Esophagus squamous epithelium (tissue), 5 donors: ENCODE measurements around the gene CMPK1. TPM values are rescaled to one million over a fixed set of nuclear protein-coding genes. Genes with fewer than 3 reads are reported as not detected.

ENCODE experiments used
- DNase-seq: peaks from one replicate; lab custom pipeline; 2025; lab: John Stamatoyannopoulos, UW
- H3K27ac ChIP-seq, 4 donors: fragments of 200-600 bp; sonication (generic); one replicate each; pipeline ENCODE4 v1.5.1; 2016 to 2019; ENCODE audit warnings: mild to moderate bottlenecking in 1 of 4
- H3K27me3 ChIP-seq, 4 donors: fragments of 200-600 bp; sonication (generic); 1 replicate in 3 of 4; 2 replicates in 1 of 4; pipeline versions ENCODE4 v1.5.1 to v1.6.0; 2017 to 2021; ENCODE audit warnings: antibody characterized with exemption in 1 of 4
- H3K36me3 ChIP-seq, 3 donors: fragments of 200-600 bp; sonication (generic); one replicate each; pipeline ENCODE4 v1.5.1; 2016 to 2019
- H3K4me1 ChIP-seq, 3 donors: fragments of 200-600 bp; sonication (generic); one replicate each; pipeline ENCODE4 v1.5.1; 2017 to 2019
- H3K4me3 ChIP-seq, 4 donors: fragments of 200-600 bp; sonication (generic); 1 replicate in 3 of 4; 2 replicates in 1 of 4; pipeline ENCODE4 v1.5.1; 2016 to 2019; ENCODE audit warnings: mild to moderate bottlenecking in 2 of 4, moderate library complexity in 1 of 4
- H3K9me3 ChIP-seq, 3 donors: fragments of 200-600 bp; sonication (generic); one replicate each; pipeline ENCODE4 v1.5.1; 2016 to 2019
- POLR2A ChIP-seq, 4 donors: fragments of 450-650 bp; IDR thresholded peaks; one replicate each; pipeline ENCODE4 v1.6.1; 2017; ENCODE audit warnings: antibody characterized with exemption in 4 of 4, mild to moderate bottlenecking in 4 of 4, moderate library complexity in 3 of 4
- WGBS, 2 donors: methylation state at CpG; one replicate each; pipeline ENCODE4 v1.1.5; 2018; 5-methylcytosine and 5-hydroxymethylcytosine counted together
- intact Hi-C: fragments of 100-400 bp; cut with DNase I; formaldehyde crosslinking; loops from one replicate; pipeline ENCODE4 v1.15.0; 2022
- total RNA-seq, 4 donors: library from RNA; depleted of rRNA; stranded (reverse); fragments of >200 nt; gene quantifications; one replicate each; pipeline ENCODE4 v1.1.0, GENCODE V29; 2016
- TF ChIP-seq, protein P1 (sequence below), 6 experiments: fragments of 450-650 bp in 4 of 6; fragments of 200-600 bp in 2 of 6; sonication (generic) in 2 of 6; IDR thresholded peaks; one replicate each; pipeline ENCODE4 v1.5.1; 2016 to 2019; ENCODE audit warnings: antibody characterized with exemption in 6 of 6, mild to moderate bottlenecking in 4 of 6, moderate library complexity in 4 of 6
- donor health status: DM: yes; HTN: yes; CAD: no.

The CMPK1 gene
- total RNA-seq, 4 donors from 2014 or later: 124 to 177 (median 133) TPM

DNA sequence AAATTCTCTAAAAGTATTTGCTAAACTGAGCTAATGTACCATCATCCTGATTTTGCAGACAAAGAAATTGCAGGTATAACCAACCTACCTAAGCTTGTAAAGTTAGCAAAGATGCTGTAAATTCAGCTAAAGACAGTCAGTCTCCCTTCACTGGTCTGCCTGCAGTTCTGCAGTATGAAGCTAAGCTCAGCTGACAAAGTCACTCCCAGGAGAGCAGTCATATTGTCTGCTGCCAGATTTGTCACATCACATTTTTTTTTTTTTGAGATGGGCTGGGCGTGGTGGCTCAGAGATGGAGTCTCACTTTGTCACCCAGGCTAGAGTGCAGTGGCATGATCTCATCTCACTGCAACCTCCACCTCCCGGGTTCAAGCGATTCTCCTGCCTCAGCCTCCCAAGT lies 8.9 kb upstream of the CMPK1 start:
- H3K4me1 ChIP-seq: peaks cover 3 to 58% (median 5%) of the 10 kb centered on the region in 3 donors
- H3K36me3 ChIP-seq: no peaks in the 10 kb centered on the region
- WGBS, 2 donors: 63 to 83% methylated on average over 1 to 3 of the region's 3 CpGs
- intact Hi-C loops: no loop called here
- no peak for DNase-seq
- TF ChIP-seq POLR2A (IDR thresholded peaks at IDR 0.05): no peak
- TF ChIP-seq, protein P1, sequence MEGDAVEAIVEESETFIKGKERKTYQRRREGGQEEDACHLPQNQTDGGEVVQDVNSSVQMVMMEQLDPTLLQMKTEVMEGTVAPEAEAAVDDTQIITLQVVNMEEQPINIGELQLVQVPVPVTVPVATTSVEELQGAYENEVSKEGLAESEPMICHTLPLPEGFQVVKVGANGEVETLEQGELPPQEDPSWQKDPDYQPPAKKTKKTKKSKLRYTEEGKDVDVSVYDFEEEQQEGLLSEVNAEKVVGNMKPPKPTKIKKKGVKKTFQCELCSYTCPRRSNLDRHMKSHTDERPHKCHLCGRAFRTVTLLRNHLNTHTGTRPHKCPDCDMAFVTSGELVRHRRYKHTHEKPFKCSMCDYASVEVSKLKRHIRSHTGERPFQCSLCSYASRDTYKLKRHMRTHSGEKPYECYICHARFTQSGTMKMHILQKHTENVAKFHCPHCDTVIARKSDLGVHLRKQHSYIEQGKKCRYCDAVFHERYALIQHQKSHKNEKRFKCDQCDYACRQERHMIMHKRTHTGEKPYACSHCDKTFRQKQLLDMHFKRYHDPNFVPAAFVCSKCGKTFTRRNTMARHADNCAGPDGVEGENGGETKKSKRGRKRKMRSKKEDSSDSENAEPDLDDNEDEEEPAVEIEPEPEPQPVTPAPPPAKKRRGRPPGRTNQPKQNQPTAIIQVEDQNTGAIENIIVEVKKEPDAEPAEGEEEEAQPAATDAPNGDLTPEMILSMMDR (IDR thresholded peaks at IDR 0.05): peak in 1 of 6 experiments; percentile 16
- H3K4me3 ChIP-seq: no peak overlapping the region
- peak overlapping the region; percentile 74 to 90 (median 86) for H3K27ac ChIP-seq
- no peaks in the 10 kb centered on the region for H3K27me3 ChIP-seq
- no peaks in the 10 kb centered on the region for H3K9me3 ChIP-seq

GRCh38 chr1:47325528-47325927 lies 8.1 kb upstream of the CMPK1 start:
- Histone ChIP-seq H3K36me3 (no peaks in the 10 kb centered on the region), H3K4me3 (no peak overlapping the region), H3K27ac (peak overlapping the region in 3 of 4 donors; percentile 86 to 90 (median 86)), H3K9me3 (no peaks in the 10 kb centered on the region), H3K27me3 (no peaks in the 10 kb centered on the region), H3K4me1 (peaks cover 3 to 58% (median 5%) of the 10 kb centered on the region in 3 donors)
- WGBS, 2 donors: 28 to 61% methylated on average over 2 of the region's 2 CpGs
- no peak for DNase-seq
- TF ChIP-seq, protein P1 (IDR thresholded peaks at IDR 0.05): no peak
- TF ChIP-seq POLR2A (IDR thresholded peaks at IDR 0.05): no peak
- intact Hi-C loops: no loop called here

DNA sequence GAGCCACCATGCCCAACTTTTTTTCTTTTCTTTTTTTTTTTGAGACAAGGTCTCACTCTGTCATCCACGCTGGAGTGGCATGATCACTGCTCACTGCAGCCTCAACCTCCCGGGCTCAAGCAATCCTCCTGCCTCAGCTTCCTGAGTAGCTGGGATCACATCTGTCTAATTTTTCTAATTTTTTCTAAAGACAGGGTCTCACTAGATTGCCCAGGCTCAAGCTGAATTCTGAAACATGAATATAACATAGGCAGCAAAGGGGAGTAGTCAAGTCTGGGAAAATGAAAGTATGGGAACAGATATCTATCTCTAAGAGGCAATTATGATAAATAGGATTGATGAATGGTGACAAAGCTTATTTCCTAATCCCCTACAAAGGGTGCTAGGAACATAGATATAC lies 7.3 kb upstream of the CMPK1 start:
- intact Hi-C loops: no loop called here
- H3K27ac ChIP-seq: peak overlapping the region; percentile 21 to 90 (median 72)
- WGBS, 2 donors: 50 to 69% methylated on average over 2 of the region's 2 CpGs
- TF ChIP-seq, protein P1 (IDR thresholded peaks at IDR 0.05): no peak
- TF ChIP-seq POLR2A (IDR thresholded peaks at IDR 0.05): no peak
- no peak for DNase-seq
- H3K4me3 ChIP-seq: no peak overlapping the region
- no peaks in the 10 kb centered on the region for H3K36me3 ChIP-seq
- peaks cover 3 to 62% (median 5%) of the 10 kb centered on the region in 3 donors for H3K4me1 ChIP-seq
- H3K27me3 ChIP-seq: no peaks in the 10 kb centered on the region
- H3K9me3 ChIP-seq: no peaks in the 10 kb centered on the region

- Histone ChIP-seq H3K4me3 (no peak overlapping the region), H3K36me3 (no peaks in the 10 kb centered on the region), H3K27me3 (no peaks in the 10 kb centered on the region), H3K27ac (peak overlapping the region in 3 of 4 donors; percentile 21 to 77 (median 67)), H3K4me1 (peaks cover 9 to 60% (median 16%) of the 10 kb centered on the region in 3 donors), H3K9me3 (no peaks in the 10 kb centered on the region)
- intact Hi-C loops: no loop called here
- WGBS, 2 donors: 95 to 100% methylated on average over 3 of the region's 3 CpGs
- DNase-seq: no peak
- TF ChIP-seq, protein P1 (IDR thresholded peaks at IDR 0.05): no peak
- TF ChIP-seq POLR2A (IDR thresholded peaks at IDR 0.05): no peak
These were observed 4.6 kb upstream of the CMPK1 start for GRCh38 chr1:47328992-47329391.

- Histone ChIP-seq H3K36me3 (no peaks in the 10 kb centered on the region), H3K9me3 (no peaks in the 10 kb centered on the region), H3K4me1 (peaks cover 6 to 55% (median 14%) of the 10 kb centered on the region in 3 donors), H3K4me3 (no peak overlapping the region), H3K27me3 (no peaks in the 10 kb centered on the region), H3K27ac (no peak overlapping the region)
- intact Hi-C loops: no loop called here
- DNase-seq: no peak
- 79 to 82% methylated on average over 1 of the region's 1 CpG for WGBS, 2 donors
- TF ChIP-seq POLR2A (IDR thresholded peaks at IDR 0.05): no peak
- TF ChIP-seq, protein P1 (IDR thresholded peaks at IDR 0.05): no peak
These were observed 3.4 kb upstream of the CMPK1 start for GRCh38 chr1:47330212-47330611.
